Activated T-cell treated with anti-CD3 and anti-CD28 coated beads, Interleukin-2, amount 50 U/mL, for 72 hours (primary cell): ENCODE data around the gene ZIC4. TPM values are rescaled to one million over a fixed set of nuclear protein-coding genes. Genes with fewer than 3 reads are reported as not detected.

ENCODE experiments used
- ATAC-seq, 2 donors: fragments of 150-1000 bp; cut with Tn5 transposase; replicated peaks in 1 of 2; 2 replicates each; pipeline ENCODE4 v1.10.0; 2021; ENCODE audit warnings: moderate library complexity in 2 of 2, mild to moderate bottlenecking in 1 of 2
- DNase-seq, 2 donors: peaks; one replicate each; pipeline ENCODE4 v3.0.0; 2021 to 2022; ENCODE audit warnings: mixed read lengths in 1 of 2
- H3K27ac Mint-ChIP-seq: one replicate; pipeline ENCODE4 v1.8.0; 2022; ENCODE audit warnings: mild to moderate bottlenecking, moderate library complexity, mixed read lengths
- H3K27me3 Mint-ChIP-seq: one replicate; pipeline ENCODE4 v1.8.0; 2022; ENCODE audit warnings: low read depth, mixed read lengths
- H3K36me3 Mint-ChIP-seq, 2 donors: one replicate each; pipeline ENCODE4 v1.8.0; 2022; ENCODE audit warnings: mixed read lengths in 2 of 2, mild to moderate bottlenecking in 1 of 2; ENCODE audit not compliant: insufficient read depth in 2 of 2
- H3K4me1 Mint-ChIP-seq: one replicate; pipeline ENCODE4 v1.8.0; 2022; ENCODE audit warnings: low read depth, mixed read lengths
- H3K4me3 Mint-ChIP-seq, 2 donors: one replicate each; pipeline ENCODE4 v1.8.0; 2022; ENCODE audit warnings: mild to moderate bottlenecking in 2 of 2, mixed read lengths in 2 of 2, moderate library complexity in 2 of 2
- H3K9me3 Mint-ChIP-seq, 2 donors: one replicate each; pipeline ENCODE4 v1.8.0; 2022; ENCODE audit warnings: mixed read lengths in 2 of 2
- total RNA-seq, 2 donors: library from RNA; stranded (reverse); gene quantifications; one replicate each; pipeline ENCODE4 v1.2.3, GENCODE V29; 2022

ZIC4 gene
- total RNA-seq, 2 donors from 2014 or later, result not detected

DNA sequence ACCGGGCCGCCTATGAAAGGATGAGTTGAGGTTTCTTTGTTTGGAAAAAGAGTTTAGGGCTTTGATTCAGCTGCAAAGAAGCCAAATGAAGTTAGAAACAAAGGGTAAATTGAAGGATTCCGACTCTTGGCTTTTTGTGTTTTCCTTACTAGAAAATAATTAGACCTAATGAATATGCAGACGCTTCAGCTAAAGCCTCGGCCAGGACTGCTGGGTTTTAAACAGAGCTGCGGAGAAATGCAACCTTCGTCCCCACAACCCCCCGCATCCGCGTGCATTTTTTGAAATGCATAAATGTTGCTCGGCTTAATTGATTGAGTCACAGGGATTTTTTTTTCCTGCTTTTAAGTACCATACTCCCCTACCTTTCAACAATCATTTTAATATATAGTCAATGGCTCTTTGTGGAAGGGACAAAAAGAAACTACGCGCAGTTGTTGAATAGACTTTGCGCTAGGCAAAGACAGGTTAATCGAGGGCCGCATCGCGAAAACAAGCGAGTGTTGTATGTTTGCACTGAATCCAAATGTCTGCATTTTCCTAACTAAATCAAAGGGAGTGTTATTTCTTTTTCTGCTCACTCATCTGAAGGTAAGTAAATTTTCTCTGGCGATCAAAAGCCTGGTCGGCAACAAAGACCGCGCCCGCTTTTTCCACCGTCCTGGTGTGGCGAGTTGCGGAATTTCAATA lies 1.3 kb upstream of the ZIC4 start:
- peak overlapping the region; percentile 2 for H3K27ac Mint-ChIP-seq
- ATAC-seq, result no peak
- H3K4me1 Mint-ChIP-seq, result peaks cover 23% of the 10 kb centered on the region
- H3K27me3 Mint-ChIP-seq, result peaks cover 82% of the 10 kb centered on the region
- peaks cover 2 to 6% of the 10 kb centered on the region in 2 donors for H3K9me3 Mint-ChIP-seq
- H3K4me3 Mint-ChIP-seq, result no peak overlapping the region
- H3K36me3 Mint-ChIP-seq, result peaks cover 16 to 21% of the 10 kb centered on the region in 2 donors
- no peak for DNase-seq

DNA sequence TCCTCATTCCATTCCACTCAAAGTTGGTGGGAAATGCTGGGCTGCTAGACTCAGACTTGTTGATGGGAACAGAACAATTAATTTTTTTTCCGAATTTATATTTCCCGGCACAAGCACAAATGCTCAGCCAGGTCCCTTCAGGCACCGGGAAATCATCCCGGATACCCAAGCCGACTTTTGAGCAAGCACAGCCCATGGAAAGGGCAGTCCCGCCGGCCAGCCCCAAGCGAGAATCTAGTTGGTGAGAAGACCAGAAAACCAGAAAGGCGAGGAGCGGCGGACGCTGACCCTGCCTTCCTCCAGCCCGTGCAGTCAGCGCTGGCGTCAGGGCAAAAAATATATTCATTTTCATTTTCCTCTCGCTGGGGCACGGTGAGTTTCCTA lies 763 bp upstream of the ZIC4 start:
- H3K9me3 Mint-ChIP-seq, result peaks cover 2 to 6% of the 10 kb centered on the region in 2 donors
- ATAC-seq (no peak), DNase-seq (no peak)
- H3K36me3 Mint-ChIP-seq, result peaks cover 16 to 18% of the 10 kb centered on the region in 2 donors
- peaks cover 23% of the 10 kb centered on the region for H3K4me1 Mint-ChIP-seq
- no peak overlapping the region for H3K4me3 Mint-ChIP-seq
- H3K27me3 Mint-ChIP-seq, result peaks cover 83% of the 10 kb centered on the region
- H3K27ac Mint-ChIP-seq, result peak overlapping the region; percentile 2

DNA sequence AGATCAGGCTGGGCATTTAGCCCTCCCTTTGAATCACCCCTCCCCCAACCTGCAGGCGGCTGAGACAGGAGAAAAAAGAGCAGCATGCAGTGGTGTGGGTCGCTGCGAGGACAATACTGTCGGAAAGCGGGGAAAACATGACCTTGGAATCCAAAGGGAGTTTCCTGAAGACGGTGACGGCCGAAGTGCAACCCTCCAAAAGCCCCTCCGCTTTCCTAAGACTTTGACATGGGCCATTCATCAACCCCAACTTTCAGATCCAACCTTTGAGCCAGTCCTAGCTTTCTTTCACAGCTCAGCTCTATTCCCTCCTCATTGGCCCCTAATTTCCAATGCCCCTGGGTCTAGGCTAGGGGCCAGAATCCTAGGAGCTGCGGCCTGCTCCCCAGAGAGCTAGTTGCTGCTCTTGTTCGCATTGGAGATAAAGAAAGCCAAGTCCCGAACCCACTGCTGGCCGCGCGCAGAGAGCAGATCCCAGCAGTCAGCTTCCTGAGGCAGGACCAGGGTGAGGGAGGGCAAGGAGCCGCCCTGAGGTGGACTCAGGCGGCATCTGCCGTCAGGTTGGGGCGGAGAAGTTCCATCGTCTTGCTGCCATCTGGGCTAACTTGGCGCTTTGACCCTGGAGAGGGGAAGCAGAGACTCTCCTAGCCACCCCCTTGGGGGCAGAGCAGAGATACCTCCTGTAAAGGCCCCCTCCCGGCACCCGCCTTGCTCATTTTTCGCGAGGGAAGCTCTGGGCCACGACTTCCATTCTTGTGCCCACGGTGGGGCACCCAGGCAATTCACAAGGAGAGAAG lies 914 bp downstream of the ZIC4 start:
- Mint-ChIP-seq H3K27ac (no peak overlapping the region), H3K4me3 (no peak overlapping the region), H3K27me3 (peaks cover 86% of the 10 kb centered on the region), H3K9me3 (peaks cover 2 to 3% of the 10 kb centered on the region in 2 donors), H3K4me1 (peaks cover 10% of the 10 kb centered on the region), H3K36me3 (peaks cover 16% of the 10 kb centered on the region in 2 donors)
- DNase-seq (no peak), ATAC-seq (no peak)

DNA sequence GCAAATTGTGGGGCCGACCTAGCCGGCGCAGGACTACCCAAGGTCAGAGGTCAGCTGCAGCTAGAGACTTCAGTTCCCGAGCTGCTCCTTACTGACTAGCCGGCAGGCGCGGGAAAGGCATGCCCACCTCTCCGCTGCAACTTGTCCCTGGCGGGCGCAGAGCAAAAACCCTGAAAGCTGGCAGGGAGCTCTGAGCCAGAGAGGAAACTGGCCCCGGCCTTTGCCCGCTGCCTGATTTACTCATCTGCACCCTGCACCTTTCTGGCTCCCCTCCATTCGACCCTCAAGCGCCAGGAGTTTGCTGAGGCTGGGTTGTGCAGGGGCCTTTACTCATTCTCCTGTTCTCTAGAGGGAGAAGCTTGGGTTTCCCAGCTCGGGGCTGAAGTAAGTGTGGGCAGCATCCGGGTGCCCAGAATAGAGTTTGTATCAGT lies 1.5 kb downstream of the ZIC4 start:
- ATAC-seq, result no peak
- DNase-seq, result no peak
- Mint-ChIP-seq H3K9me3 (peaks cover 2 to 3% of the 10 kb centered on the region in 2 donors), H3K4me3 (no peak overlapping the region), H3K36me3 (peaks cover 16% of the 10 kb centered on the region in 2 donors), H3K27me3 (peaks cover 88% of the 10 kb centered on the region), H3K27ac (no peak overlapping the region), H3K4me1 (peaks cover 10% of the 10 kb centered on the region)

DNA sequence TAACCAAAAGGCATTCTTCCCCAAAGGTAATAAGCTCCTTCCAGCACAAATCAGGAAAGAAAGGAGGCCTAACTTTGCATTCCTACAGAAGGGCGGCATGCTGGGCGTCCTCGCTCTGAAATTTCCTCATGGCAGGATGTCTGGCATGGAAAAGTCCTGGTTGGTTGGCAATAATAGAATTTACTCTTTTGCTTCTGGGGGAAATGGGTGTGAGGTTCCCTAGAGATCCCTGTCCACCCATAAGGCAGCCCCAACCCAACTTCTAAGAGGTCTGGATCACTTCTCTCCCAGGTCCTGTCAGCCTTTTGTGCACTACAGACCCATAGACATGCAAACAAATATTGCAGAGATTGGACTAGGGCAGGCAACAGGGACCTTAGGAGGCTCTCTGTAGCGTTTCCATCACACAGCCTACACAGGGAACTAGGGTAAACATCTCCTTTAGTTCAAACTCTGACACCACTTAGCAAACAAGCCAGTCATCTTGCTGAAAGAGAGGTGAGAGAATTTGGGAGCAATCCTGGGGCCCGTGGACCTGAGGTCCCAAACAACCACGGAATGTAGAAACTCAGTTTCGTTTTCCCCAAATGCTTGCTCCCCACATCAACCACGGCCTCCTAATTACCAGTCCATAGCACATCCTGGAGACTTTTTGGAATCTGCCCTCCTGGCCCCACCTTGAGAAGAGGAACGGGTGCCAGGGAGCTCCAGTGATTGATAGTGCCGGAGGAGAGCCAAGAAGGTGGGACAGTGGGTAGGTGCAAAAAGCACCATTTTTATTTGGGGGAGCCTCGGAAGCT lies 2.1 kb downstream of the ZIC4 start:
- ATAC-seq, result no peak
- peaks cover 2 to 3% of the 10 kb centered on the region in 2 donors for H3K9me3 Mint-ChIP-seq

DNA sequence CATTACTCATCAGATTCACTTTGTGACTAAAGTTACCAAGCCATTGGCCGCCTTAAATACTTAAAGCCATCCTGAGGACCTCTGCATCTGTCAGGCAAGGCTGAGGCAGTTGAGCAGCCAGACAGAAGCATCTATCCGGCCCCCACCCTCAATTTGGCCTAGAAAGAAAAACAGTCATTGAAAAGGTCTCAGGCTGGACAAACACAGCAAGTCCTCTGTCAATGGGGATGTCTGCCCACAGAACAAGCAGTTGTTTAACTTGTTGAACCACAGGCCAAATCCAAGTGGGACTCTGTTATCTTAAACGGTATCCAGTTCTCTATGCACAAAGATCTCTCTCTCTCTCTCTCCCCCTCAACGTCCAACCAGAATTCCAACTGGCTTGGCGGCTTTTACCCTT lies 2.8 kb downstream of the ZIC4 start:
- Mint-ChIP-seq H3K36me3 (peaks cover 10% of the 10 kb centered on the region in 2 donors), H3K27ac (no peak overlapping the region), H3K27me3 (peaks cover 88% of the 10 kb centered on the region), H3K4me3 (no peak overlapping the region), H3K4me1 (peaks cover 10% of the 10 kb centered on the region), H3K9me3 (peaks cover 2 to 3% of the 10 kb centered on the region in 2 donors)
- DNase-seq (no peak), ATAC-seq (no peak)

More for the DNA sequence above, 2.1 kb downstream of the ZIC4 start:
- Mint-ChIP-seq H3K4me3 (no peak overlapping the region), H3K27ac (no peak overlapping the region), H3K36me3 (peaks cover 12 to 14% of the 10 kb centered on the region in 2 donors), H3K4me1 (peaks cover 10% of the 10 kb centered on the region), H3K27me3 (peaks cover 90% of the 10 kb centered on the region)
- DNase-seq, result no peak

DNA sequence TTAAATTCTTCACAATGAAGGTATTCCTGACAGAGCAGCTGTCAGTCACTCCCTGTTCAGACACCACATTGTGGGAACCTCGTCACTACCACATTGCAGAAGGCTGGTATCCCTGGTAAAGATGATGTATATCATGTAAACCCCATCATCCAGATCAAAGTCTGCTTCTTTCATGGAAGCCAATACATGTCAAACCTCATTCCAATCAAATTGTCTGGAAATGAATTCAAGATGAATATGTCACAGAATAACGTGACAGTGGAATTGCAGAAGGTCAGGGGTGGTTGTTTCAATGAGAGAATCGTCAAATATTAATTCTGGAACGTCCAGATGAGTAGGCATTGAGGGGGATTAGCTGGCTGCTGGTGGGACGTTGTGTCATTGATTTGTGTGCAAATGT lies 4.2 kb downstream of the ZIC4 start:
- no peak for DNase-seq
- no peak overlapping the region for H3K4me3 Mint-ChIP-seq
- H3K27ac Mint-ChIP-seq, result no peak overlapping the region
- peaks cover 85% of the 10 kb centered on the region for H3K27me3 Mint-ChIP-seq
- peaks cover 0 to 2% of the 10 kb centered on the region in 2 donors for H3K9me3 Mint-ChIP-seq
- ATAC-seq, result no peak
- no peaks in the 10 kb centered on the region for H3K4me1 Mint-ChIP-seq
- peaks cover under 1 to 10% of the 10 kb centered on the region in 2 donors for H3K36me3 Mint-ChIP-seq

DNA sequence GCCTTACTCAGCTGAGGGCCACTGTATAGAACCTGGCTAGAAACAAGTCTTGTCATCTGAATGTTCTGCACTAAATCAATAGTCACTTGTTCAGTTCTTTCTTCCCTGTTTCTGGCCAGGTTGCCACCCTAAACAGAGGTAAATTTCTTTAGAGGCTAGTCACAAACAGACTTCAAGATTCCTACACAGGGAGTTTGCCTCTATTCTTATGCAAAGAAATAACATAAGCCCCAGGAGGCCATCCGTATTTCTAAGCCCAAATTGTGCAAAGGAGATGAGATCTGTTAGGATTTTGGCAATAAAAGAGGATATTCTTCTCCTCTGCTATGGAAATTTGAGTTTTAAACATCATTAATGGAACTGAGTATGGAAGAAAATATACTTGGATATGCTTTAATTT lies 4.9 kb downstream of the ZIC4 start:
- H3K4me1 Mint-ChIP-seq, result no peaks in the 10 kb centered on the region
- ATAC-seq, result no peak

DNA sequence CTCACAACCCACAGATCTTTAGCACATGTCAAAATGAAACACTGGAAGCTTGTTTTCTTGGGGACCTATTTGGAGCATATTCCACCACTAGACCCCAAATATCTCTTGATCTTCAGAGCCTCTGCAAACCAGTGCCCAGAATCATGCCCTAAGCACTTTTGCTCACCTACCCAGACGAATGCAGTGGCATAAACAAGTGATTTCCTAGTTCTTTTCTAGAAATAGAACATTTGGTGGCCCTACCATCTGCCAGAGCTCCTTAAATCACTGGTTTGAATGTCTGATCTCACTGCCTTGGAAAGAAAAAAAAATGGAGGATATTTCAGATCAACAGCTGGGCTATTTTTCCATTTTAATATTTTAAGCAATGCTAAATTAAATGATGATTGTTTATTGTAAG lies 5.3 kb downstream of the ZIC4 start:
- ATAC-seq (no peak), DNase-seq (no peak)
- Mint-ChIP-seq H3K4me3 (no peak overlapping the region), H3K4me1 (no peaks in the 10 kb centered on the region), H3K27me3 (peaks cover 82% of the 10 kb centered on the region), H3K9me3 (peaks cover 0 to 2% of the 10 kb centered on the region in 2 donors), H3K27ac (no peak overlapping the region), H3K36me3 (peaks cover 3 to 5% of the 10 kb centered on the region in 2 donors)

More for the DNA sequence above, 4.9 kb downstream of the ZIC4 start:
- Mint-ChIP-seq H3K27ac (no peak overlapping the region), H3K4me3 (no peak overlapping the region), H3K36me3 (peaks cover 3 to 7% of the 10 kb centered on the region in 2 donors), H3K9me3 (peaks cover 0 to 2% of the 10 kb centered on the region in 2 donors), H3K27me3 (peaks cover 86% of the 10 kb centered on the region)
- no peak for DNase-seq

DNA sequence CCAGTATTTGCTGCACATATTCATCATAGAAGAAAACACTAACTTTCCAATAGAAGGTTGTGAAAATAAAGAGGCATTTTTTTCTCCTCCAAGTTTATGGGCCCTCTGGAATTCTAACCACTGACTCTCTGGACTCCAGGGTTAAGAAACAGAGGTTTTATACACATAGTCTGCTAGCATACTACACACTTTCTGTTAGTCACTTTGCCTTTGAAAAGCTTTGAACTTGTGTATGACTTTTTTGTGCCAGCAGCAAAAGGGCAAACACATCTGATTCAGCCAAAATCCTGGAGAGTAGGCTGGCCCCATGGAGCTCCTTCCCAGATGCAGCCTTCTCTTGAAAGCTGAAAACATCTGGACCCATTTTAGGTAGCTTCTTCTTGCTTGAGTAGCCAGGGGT lies 6.2 kb downstream of the ZIC4 start:
- H3K36me3 Mint-ChIP-seq, result peaks cover 3 to 5% of the 10 kb centered on the region in 2 donors
- H3K4me1 Mint-ChIP-seq, result no peaks in the 10 kb centered on the region
- ATAC-seq (no peak), DNase-seq (no peak)
- H3K9me3 Mint-ChIP-seq, result peaks cover 0 to 2% of the 10 kb centered on the region in 2 donors
- peaks cover 81% of the 10 kb centered on the region for H3K27me3 Mint-ChIP-seq
- H3K4me3 Mint-ChIP-seq, result no peak overlapping the region
- no peak overlapping the region for H3K27ac Mint-ChIP-seq

DNA sequence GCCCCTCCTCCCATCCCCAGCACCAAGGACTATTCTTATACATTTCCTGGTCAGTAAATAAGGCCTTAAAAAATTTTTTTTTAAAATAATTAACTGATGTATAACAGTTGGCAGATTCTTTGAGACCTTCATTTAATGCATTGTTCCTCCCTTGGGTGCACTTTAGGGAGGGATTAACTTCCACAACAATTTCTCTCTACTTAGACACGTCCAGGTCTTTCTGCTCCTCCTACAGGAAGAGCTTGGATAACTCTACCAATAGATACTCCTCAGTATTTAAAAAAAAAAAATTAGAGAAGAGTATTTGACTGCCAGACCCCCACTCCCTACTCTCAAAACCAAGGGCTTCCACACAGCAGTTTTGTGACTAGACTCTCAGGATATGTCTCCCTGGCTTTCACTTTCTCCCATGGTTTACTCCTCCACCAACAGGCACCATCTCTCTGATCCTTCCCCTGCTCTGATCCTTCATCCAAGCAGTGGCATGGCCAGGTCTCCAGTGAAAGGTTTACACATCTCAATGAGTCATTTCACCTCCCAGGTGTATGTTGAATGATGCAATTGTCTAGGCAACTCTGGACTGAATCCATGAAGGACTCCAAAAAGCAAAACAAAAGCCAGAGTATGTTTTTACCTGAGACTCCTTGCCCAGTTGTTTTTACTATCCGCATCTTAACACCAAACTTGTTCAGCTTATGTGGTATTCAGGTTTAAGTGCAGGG lies 7.4 kb downstream of the ZIC4 start:
- Mint-ChIP-seq H3K27ac (no peak overlapping the region), H3K9me3 (peaks cover 0 to 2% of the 10 kb centered on the region in 2 donors), H3K36me3 (peaks cover 5 to 6% of the 10 kb centered on the region in 2 donors), H3K4me3 (no peak overlapping the region), H3K27me3 (peaks cover 83% of the 10 kb centered on the region), H3K4me1 (no peaks in the 10 kb centered on the region)
- DNase-seq, result no peak
- ATAC-seq, result no peak
